Endodermal cell (in vitro differentiated cells): Measurements from ENCODE around the gene AFF2. TPM values are rescaled to one million over a fixed set of nuclear protein-coding genes. Genes with fewer than 3 reads are reported as not detected.

Experiments
- DNase-seq: peaks from one replicate; pipeline ENCODE4 v3.0.0-alpha.2; 2017
- H3K27ac ChIP-seq: 2 replicates; pipeline ENCODE4 v1.5.1; 2013; ENCODE audit warnings: mild to moderate bottlenecking, low read depth, low read length, moderate library complexity
- H3K27me3 ChIP-seq: 2 replicates; pipeline ENCODE4 v1.6.1; 2013; ENCODE audit warnings: mild to moderate bottlenecking, low read length, moderate library complexity; ENCODE audit not compliant: insufficient read depth, control insufficient read depth, poor library complexity, severe bottlenecking
- H3K36me3 ChIP-seq: 2 replicates; pipeline ENCODE4 v1.7.0; 2013; ENCODE audit warnings: mild to moderate bottlenecking, low read length, moderate library complexity; ENCODE audit not compliant: control insufficient read depth, insufficient read depth
- H3K4me1 ChIP-seq: one replicate; pipeline ENCODE4 v1.7.0; 2013; ENCODE audit warnings: low read length; ENCODE audit not compliant: control insufficient read depth, insufficient read depth
- H3K4me3 ChIP-seq: 2 replicates; pipeline ENCODE4 v1.5.1; 2013; ENCODE audit warnings: mild to moderate bottlenecking, low read length, moderate library complexity
- H3K9ac ChIP-seq: 2 replicates; pipeline ENCODE4 v1.6.1; 2013; ENCODE audit warnings: mild to moderate bottlenecking, low read length, moderate library complexity; ENCODE audit not compliant: poor library complexity, severe bottlenecking; ENCODE audit errors: extremely low read depth
- H3K9me3 ChIP-seq: 2 replicates; pipeline ENCODE4 v1.6.1; 2013; ENCODE audit warnings: mild to moderate bottlenecking, low read length, moderate library complexity; ENCODE audit not compliant: control insufficient read depth
- H3K27ac Mint-ChIP-seq: 2 replicates; pipeline ENCODE4 v1.8.0; 2020; ENCODE audit warnings: mixed read lengths
- H3K27me3 Mint-ChIP-seq: 2 replicates; pipeline ENCODE4 v1.8.0; 2021; ENCODE audit warnings: mild to moderate bottlenecking, mixed read lengths; ENCODE audit not compliant: insufficient read depth
- H3K36me3 Mint-ChIP-seq: 2 replicates; pipeline ENCODE4 v1.8.0; 2020; ENCODE audit warnings: low read depth, mixed read lengths
- H3K4me1 Mint-ChIP-seq: 2 replicates; pipeline ENCODE4 v1.8.0; 2020; ENCODE audit warnings: mixed read lengths
- H3K4me3 Mint-ChIP-seq: 2 replicates; pipeline ENCODE4 v1.8.0; 2020; ENCODE audit warnings: mild to moderate bottlenecking, moderate library complexity, mixed read lengths
- H3K9me3 Mint-ChIP-seq: 2 replicates; pipeline ENCODE4 v1.8.0; 2020; ENCODE audit warnings: mild to moderate bottlenecking, mixed read lengths
- CTCF ChIP-seq: fragments of 200-600 bp; sonication (generic); conservative IDR thresholded peaks from 2 replicates; pipeline ENCODE4 v1.5.0; 2021; ENCODE audit warnings: antibody characterized with exemption, mild to moderate bottlenecking
- WGBS, 2 experiments: methylation state at CpG; one replicate each; pipeline versions ENCODE4 v1.1.5 to v1.1.7; 2013; ENCODE audit warnings: missing lambda C conversion rate in 2 of 2, mixed read lengths in 1 of 2; ENCODE audit not compliant: insufficient coverage in 1 of 2, insufficient read length in 1 of 2; 5-methylcytosine and 5-hydroxymethylcytosine counted together
- total RNA-seq, 2 donors: library from RNA; stranded (reverse); fragmentation: NEBNext Ultra II Directional in 1 of 2; extraction: Animal tissue kit (Norgen Biotek cat#: 25700) in 1 of 2; gene quantifications; 2 replicates in 1 of 2; 3 replicates in 1 of 2; pipeline ENCODE4 v1.2.1, GENCODE V29; 2021

AFF2 gene
- total RNA-seq, 2 donors from 2014 or later, result 3.7 to 5.6 TPM

GRCh38 chrX:149007423-149007822 is 507.0 kb downstream of the AFF2 start:
- H3K4me1 Mint-ChIP-seq, result peaks cover 5% of the 10 kb centered on the region
- Histone ChIP-seq H3K27ac (no peak overlapping the region), H3K36me3 (no peaks in the 10 kb centered on the region), H3K4me3 (no peak overlapping the region), H3K9me3 (no peaks in the 10 kb centered on the region), H3K27me3 (no peaks in the 10 kb centered on the region), H3K4me1 (no peaks in the 10 kb centered on the region), H3K9ac (no peak overlapping the region)
- no peaks in the 10 kb centered on the region for H3K36me3 Mint-ChIP-seq
- no peak overlapping the region for H3K27ac Mint-ChIP-seq
- DNase-seq, result no peak
- 80% methylated on average over 4 of the region's 4 CpGs; no CpG with 5 or more reads in 1 of the 2 experiments for WGBS, 2 experiments
- H3K27me3 Mint-ChIP-seq, result no peaks in the 10 kb centered on the region
- H3K4me3 Mint-ChIP-seq, result no peak overlapping the region
- peaks cover 54% of the 10 kb centered on the region for H3K9me3 Mint-ChIP-seq
- TF ChIP-seq CTCF, result no peak

- Mint-ChIP-seq H3K4me3 (no peak overlapping the region), H3K36me3 (no peaks in the 10 kb centered on the region), H3K4me1 (peaks cover 4% of the 10 kb centered on the region), H3K27me3 (no peaks in the 10 kb centered on the region), H3K9me3 (peaks cover 44% of the 10 kb centered on the region), H3K27ac (no peak overlapping the region)
- Histone ChIP-seq H3K27me3 (no peaks in the 10 kb centered on the region), H3K9me3 (no peaks in the 10 kb centered on the region), H3K9ac (no peak overlapping the region), H3K4me1 (no peaks in the 10 kb centered on the region), H3K27ac (no peak overlapping the region), H3K4me3 (no peak overlapping the region), H3K36me3 (no peaks in the 10 kb centered on the region)
- TF ChIP-seq CTCF, result no peak
- WGBS, 2 experiments, result 85% methylated on average over 3 of the region's 4 CpGs; no CpG with 5 or more reads in 1 of the 2 experiments
- DNase-seq, result no peak
Measured at GRCh38 chrX:149010013-149010852, 509.8 kb downstream of the AFF2 start.

- H3K9me3 Mint-ChIP-seq, result peaks cover 43% of the 10 kb centered on the region
Measured at GRCh38 chrX:149010853-149011224, 510.4 kb downstream of the AFF2 start.

More at GRCh38 chrX:149010853-149011224, 510.4 kb downstream of the AFF2 start:
- no peaks in the 10 kb centered on the region for H3K27me3 ChIP-seq
- no peak overlapping the region for H3K9ac ChIP-seq
- 91 to 100% methylated on average over 1 to 5 of the region's 5 CpGs for WGBS, 2 experiments
- H3K9me3 ChIP-seq, result no peaks in the 10 kb centered on the region
- no peaks in the 10 kb centered on the region for H3K4me1 ChIP-seq
- Mint-ChIP-seq H3K27me3 (no peaks in the 10 kb centered on the region), H3K4me1 (peaks cover 4% of the 10 kb centered on the region), H3K36me3 (no peaks in the 10 kb centered on the region), H3K4me3 (no peak overlapping the region), H3K27ac (no peak overlapping the region)
- no peak for TF ChIP-seq CTCF
- no peak overlapping the region for H3K4me3 ChIP-seq
- H3K27ac ChIP-seq, result no peak overlapping the region
- no peak for DNase-seq
- no peaks in the 10 kb centered on the region for H3K36me3 ChIP-seq
